NB4 (cell line): ENCODE data around the gene PPFIA1.

Experiments
- MAX ChIP-seq: IDR thresholded peaks from 2 replicates; pipeline ENCODE4 v1.6.1; 2011; ENCODE audit warnings: low read depth, low read length
- MYC ChIP-seq: IDR thresholded peaks from 2 replicates; pipeline ENCODE4 v1.6.1; 2011; ENCODE audit warnings: low read depth, low read length
- POLR2A ChIP-seq: IDR thresholded peaks from 2 replicates; pipeline ENCODE4 v1.6.1; 2011; ENCODE audit warnings: mild to moderate bottlenecking; ENCODE audit not compliant: insufficient read length; ENCODE audit errors: extremely low read depth
- TF ChIP-seq, protein P1 (sequence below): IDR thresholded peaks from one replicate; pipeline ENCODE4 v1.5.1; 2012; ENCODE audit warnings: low read depth, low read length

GRCh38 chr11:70233511-70233934, 37.0 kb upstream of the PPFIA1 start:
- TF ChIP-seq, protein P1, sequence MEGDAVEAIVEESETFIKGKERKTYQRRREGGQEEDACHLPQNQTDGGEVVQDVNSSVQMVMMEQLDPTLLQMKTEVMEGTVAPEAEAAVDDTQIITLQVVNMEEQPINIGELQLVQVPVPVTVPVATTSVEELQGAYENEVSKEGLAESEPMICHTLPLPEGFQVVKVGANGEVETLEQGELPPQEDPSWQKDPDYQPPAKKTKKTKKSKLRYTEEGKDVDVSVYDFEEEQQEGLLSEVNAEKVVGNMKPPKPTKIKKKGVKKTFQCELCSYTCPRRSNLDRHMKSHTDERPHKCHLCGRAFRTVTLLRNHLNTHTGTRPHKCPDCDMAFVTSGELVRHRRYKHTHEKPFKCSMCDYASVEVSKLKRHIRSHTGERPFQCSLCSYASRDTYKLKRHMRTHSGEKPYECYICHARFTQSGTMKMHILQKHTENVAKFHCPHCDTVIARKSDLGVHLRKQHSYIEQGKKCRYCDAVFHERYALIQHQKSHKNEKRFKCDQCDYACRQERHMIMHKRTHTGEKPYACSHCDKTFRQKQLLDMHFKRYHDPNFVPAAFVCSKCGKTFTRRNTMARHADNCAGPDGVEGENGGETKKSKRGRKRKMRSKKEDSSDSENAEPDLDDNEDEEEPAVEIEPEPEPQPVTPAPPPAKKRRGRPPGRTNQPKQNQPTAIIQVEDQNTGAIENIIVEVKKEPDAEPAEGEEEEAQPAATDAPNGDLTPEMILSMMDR = no peak
- TF ChIP-seq POLR2A (no peak), MAX (no peak), MYC (no peak)
